Stimulated activated CD4-positive, alpha-beta T cell treated with anti-CD3 and anti-CD28 coated beads, Interleukin-1b, Interleukin-23, amount 100 ng/mL, for 1 hour (primary cell): Measurements from ENCODE around the gene SMARCB1.
A peak's percentile ranks its signal among the peaks of the same experiment; 100 is the strongest.

ENCODE experiments used
- DNase-seq, 2 donors: peaks; one replicate each; pipeline ENCODE4 v3.0.0-alpha.2; 2020; ENCODE audit warnings: low read depth in 2 of 2

Gene SMARCB1

GRCh38 chr22:23831781-23832180, 45.0 kb downstream of the SMARCB1 start:
- DNase-seq, result no peak

- no peak for DNase-seq
Measured at GRCh38 chr22:23832226-23833016, 45.7 kb downstream of the SMARCB1 start.

GRCh38 chr22:23833017-23833751, 46.4 kb downstream of the SMARCB1 start:
- no peak for DNase-seq

- no peak for DNase-seq
Measured at GRCh38 chr22:23833911-23834317, 47.1 kb downstream of the SMARCB1 start.

DNA sequence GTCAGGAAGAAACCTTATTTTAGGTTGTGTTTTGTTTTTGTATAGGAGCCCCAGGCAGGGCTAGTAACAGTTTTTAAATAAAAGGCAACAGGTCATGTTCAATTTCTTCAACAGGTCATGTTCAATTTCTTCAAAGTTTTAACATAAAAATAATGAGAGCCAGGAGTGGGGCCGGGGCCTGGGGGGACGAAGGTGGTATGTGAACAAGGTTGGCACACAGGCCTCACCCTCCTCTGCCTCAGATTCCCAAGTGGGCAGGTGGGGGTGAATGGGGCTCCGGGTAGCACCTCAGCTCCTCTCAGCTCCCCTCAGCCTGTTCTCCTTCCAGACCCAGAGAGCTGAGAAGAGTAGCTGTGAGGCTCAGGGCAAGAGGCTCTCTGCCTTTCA, 47.6 kb downstream of the SMARCB1 start:
- DNase-seq, result no peak

GRCh38 chr22:23834793-23835483, 48.2 kb downstream of the SMARCB1 start:
- DNase-seq, result no peak

DNA sequence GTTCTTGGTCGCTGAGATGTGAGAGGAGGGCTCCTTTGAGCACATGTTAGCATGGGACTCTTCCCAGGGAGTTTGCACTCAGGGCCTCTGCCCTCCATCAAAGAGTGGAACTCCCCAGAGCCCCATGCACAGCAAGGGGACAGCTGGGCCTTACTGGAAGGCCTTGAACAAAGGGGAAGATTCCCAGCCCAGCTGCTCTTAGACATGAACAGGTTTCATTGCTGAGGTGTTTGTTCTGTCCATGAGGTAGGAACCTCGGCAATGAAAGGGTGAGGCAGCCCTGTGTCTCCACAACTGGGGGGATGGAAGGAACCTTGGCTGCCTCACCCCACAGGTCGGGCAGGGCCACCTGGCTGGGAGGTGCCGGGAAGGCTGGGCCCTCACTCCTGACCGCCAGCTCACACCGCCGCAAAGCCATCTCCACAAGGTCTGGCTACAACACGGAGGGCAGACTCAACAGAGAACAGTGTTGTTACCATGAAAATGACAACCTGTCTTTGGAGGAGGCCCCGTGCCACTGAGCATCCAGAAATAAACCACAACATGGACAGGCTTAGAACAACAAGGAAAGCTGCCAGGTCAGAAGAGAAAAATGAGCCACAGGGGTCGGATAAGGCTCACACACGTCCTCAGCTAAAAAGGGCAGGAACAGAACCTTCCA, 48.8 kb downstream of the SMARCB1 start:
- no peak for DNase-seq

DNA sequence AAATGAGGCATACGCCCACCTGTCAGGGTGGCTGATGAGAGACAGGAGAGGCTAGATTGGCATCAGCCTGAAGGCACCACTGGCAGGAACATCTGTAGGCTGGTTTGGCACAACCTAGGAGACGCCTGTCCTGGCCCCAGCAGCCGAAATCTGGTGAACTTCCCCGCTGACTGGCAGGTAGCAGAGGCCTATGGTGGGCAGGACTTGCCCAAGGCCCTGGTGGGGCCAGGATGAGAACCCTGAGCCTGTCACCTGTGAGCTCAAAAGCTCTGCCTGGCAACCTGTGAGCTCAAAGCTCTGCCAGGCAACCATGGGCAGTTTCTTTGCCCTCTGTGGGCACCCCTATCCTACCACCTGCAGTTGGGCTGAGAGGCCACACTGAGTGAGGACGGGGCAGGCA, 49.5 kb downstream of the SMARCB1 start:
- DNase-seq, result no peak

DNA sequence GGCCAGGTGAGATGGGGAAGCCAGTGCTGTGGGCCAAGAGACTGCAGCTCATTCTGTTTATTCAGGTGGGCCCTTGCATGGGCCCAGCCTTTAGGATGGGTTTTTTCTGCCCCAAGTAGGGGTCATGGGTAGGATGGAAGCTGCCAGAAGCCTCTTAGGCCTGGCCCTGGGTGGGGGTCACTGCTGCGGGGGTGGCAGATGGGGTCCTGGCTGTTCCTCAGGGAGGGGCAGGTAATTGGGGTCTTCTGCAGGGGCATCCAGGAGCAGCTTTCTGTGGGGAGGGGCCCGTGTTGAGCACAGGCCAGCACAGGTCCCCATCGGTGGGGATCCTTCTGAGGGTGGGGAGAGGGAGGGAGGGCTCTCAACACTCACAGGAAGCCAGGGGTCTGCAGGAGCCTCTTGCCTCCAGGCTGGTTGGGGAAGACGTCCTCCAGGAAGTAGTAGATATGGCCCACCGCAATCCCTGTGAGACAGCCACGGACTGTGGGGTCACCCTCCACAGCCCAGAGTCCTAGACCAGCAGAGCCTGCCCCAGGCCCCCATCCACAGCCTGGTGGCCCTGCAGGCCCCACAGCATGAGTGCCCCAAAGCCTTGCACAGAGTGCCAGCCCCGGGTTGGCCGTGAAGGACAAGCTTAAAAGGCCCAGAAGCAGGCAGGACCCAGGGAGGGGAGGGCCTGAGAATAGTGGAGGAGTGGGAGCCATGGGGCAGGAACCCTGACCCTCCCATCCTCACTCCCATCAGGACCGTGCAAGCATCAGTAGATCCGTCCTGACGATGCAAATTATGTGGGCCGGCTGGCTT, 50.1 kb downstream of the SMARCB1 start:
- DNase-seq, result no peak

- no peak for DNase-seq
Measured at GRCh38 chr22:23837496-23837859, 50.7 kb downstream of the SMARCB1 start.

- no peak for DNase-seq
Measured at GRCh38 chr22:23837911-23838680, 51.3 kb downstream of the SMARCB1 start.

GRCh38 chr22:23838681-23839468, 52.1 kb downstream of the SMARCB1 start, which contains the start of gene DERL3:
TSS of gene DERL3 (minus strand) at chr22:23839006. CDS start at chr22:23838987, 19 bp downstream.
- peak; percentile 87 to 88 for DNase-seq

- DNase-seq, result no peak
Measured at GRCh38 chr22:23840026-23840425, 53.3 kb downstream of the SMARCB1 start.

GRCh38 chr22:23841292-23841691, 54.5 kb downstream of the SMARCB1 start:
- no peak for DNase-seq

GRCh38 chr22:23841736-23842445, 55.1 kb downstream of the SMARCB1 start:
- no peak for DNase-seq

DNA sequence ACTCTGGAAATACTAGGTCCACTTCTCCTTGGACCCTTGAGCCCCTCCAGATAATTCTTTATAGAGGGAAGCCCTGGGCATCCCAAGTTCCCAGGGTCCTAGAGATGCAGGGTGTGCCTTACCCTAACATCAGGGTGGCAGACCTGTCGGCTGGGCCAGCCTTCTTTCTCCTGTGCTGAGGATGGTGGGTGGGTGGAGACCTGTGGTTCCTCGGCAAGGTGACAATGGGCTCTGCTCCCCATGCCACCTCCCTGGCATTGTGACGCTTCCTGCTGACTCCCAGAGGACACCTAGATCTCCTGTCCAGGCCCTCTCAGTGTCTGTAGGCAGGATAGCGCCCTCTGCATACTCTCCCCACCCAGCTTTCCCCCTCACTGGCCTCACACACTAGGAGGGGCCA, 55.8 kb downstream of the SMARCB1 start:
- no peak for DNase-seq

DNA sequence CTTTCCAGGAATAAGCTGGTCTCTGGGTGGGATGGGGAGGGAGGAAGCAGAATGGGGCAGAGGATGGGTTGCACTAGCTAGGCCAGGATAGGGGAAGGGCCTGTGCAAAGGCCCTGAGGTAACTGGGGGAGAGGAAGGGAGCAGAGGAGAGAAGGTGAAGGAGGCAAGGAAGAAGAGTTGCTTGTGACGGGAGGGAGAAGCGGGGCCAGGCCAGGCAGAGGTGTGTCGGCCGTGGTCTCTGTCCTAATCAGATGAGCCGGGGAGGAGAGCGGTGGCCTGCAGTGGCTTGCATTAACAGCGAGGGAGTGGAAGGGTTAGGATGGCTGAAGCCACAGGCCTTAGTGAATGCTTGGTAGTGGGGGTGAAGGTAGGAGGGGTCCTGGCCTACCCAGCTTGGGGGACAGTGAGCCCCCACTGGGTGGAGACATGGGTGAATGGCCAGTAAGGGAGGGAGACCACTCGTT, 58.0 kb downstream of the SMARCB1 start:
- no peak for DNase-seq

DNA sequence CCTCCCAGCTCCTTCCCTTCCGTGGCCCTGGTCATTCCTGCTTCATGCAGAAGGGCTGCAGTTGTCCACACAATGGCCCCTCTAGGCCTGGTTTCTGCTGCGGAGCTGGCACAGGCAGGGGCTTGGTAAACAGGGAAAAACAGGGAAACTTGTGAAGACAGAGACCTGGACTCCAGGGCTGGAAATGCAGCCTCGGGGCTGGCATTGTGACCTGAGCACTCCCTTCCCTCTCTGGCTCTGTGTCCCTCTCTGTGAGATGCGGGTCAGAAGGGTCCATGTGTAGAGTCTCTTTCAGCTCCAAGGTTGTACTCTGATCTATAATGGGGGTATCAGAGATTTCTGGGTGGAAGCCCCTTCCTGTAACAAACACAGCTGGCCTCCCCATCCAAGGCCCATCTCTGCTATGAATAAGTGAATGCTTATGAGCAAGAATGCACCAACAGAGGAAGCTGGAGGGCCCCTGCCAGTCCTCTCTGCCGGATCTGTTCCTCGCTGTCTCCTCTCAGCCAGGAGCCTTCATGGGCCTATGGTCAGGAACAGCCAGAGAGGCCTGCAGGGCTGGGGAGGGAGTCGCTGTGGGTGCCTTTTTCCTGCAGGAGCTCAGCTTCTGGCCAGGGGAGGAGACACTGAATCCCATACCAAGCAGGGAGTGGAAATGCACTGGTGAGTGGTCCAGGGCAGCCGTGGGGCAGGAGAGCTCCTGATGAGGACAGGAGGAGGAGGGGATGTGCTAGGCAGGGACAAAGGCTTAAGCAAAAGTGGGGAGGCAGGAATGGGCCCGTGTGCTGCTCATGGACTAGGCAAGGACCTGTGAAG, 58.7 kb downstream of the SMARCB1 start:
- no peak for DNase-seq
